Measurements from ENCODE around the gene STYXL2.

STYXL2 gene

DNA sequence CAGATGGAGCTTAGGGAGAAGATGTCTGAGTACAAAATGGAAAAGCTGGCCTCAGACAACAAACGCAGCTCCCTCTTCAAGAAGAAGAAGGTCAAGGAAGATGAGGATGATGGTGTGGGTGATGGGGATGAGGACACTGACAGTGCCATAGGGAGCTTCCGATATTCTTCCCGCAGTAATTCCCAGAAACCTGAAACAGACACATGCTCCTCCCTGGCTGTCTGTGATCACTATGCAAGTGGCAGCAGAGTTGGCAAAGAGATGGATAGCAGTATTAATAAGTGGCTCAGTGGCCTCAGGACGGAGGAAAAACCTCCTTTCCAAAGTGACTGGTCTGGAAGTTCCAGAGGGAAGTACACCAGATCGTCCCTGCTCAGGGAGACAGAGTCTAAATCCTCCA is 33.8 kb downstream of the STYXL2 start:
- H3K36me3 ChIP-seq (ENCODE audit: low read depth): no peaks in the 10 kb centered on the region
- no peaks in the 10 kb centered on the region for H3K9me3 ChIP-seq (ENCODE audit: severe bottlenecking)
- DNase-seq (ENCODE audit: low spot score): no peak
- H3K4me1 ChIP-seq (ENCODE audit: insufficient read depth, poor library complexity, severe bottlenecking): no peaks in the 10 kb centered on the region
- no peak overlapping the region for H3K27ac ChIP-seq (ENCODE audit: poor library complexity, severe bottlenecking)
- H3K4me3 ChIP-seq (ENCODE audit: severe bottlenecking): no peak overlapping the region
- TF ChIP-seq, protein P1, sequence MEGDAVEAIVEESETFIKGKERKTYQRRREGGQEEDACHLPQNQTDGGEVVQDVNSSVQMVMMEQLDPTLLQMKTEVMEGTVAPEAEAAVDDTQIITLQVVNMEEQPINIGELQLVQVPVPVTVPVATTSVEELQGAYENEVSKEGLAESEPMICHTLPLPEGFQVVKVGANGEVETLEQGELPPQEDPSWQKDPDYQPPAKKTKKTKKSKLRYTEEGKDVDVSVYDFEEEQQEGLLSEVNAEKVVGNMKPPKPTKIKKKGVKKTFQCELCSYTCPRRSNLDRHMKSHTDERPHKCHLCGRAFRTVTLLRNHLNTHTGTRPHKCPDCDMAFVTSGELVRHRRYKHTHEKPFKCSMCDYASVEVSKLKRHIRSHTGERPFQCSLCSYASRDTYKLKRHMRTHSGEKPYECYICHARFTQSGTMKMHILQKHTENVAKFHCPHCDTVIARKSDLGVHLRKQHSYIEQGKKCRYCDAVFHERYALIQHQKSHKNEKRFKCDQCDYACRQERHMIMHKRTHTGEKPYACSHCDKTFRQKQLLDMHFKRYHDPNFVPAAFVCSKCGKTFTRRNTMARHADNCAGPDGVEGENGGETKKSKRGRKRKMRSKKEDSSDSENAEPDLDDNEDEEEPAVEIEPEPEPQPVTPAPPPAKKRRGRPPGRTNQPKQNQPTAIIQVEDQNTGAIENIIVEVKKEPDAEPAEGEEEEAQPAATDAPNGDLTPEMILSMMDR (IDR thresholded peaks at IDR 0.05; ENCODE audit: poor library complexity, severe bottlenecking): no peak
- no peak for ATAC-seq (ENCODE audit: low read depth)
- H3K27me3 ChIP-seq (ENCODE audit: insufficient read depth, poor library complexity, severe bottlenecking): no peaks in the 10 kb centered on the region

DNA sequence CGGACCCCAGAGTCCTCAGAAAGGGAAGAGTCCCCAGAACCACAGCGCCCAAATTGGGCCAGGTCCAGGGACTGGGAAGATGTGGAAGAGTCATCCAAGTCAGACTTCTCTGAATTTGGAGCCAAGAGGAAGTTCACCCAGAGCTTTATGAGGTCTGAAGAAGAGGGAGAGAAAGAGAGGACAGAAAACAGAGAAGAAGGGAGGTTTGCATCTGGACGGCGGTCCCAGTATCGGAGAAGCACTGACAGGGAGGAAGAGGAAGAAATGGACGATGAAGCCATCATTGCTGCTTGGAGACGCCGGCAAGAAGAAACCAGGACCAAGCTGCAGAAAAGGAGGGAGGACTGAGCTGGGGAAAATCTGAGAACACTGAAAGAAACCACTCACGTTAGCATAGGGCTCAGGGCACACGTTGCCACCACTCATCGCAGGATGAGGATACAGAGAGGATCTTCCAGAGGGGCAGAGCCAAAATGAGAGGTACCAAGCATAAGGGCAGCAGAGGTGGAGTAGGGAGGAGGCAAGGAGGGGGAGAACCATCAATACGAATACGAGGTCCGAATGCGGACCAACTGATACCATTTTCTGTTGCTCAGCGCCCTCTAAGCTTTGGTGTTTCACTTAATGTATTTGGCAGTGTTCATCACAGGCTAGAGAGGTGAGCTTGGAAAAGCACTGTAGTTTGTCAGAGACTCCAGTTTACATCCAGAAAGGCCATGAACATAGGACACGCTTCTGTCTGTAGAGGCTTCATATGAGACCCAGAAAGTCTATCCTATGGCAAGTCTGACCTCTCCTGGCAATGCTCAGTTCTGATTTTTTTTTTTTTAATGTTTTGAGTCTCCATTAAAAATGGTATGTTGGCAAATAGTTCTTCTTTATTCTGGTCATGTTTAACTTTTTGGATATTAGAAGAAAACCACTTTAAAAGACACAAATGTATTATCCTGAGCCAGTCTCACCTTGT is 34.7 kb downstream of the STYXL2 start:
- Histone ChIP-seq H3K27ac (ENCODE audit: poor library complexity, severe bottlenecking) (no peak overlapping the region), H3K36me3 (ENCODE audit: low read depth) (no peaks in the 10 kb centered on the region), H3K27me3 (ENCODE audit: insufficient read depth, poor library complexity, severe bottlenecking) (no peaks in the 10 kb centered on the region), H3K9me3 (ENCODE audit: severe bottlenecking) (no peaks in the 10 kb centered on the region), H3K4me3 (ENCODE audit: severe bottlenecking) (no peak overlapping the region), H3K4me1 (ENCODE audit: insufficient read depth, poor library complexity, severe bottlenecking) (no peaks in the 10 kb centered on the region)
- TF ChIP-seq, protein P1 (IDR thresholded peaks at IDR 0.05; ENCODE audit: poor library complexity, severe bottlenecking): peak; percentile 26
- DNase-seq (ENCODE audit: low spot score) (no peak), ATAC-seq (ENCODE audit: low read depth) (peak; percentile 36; the same call in 1 of the 3 replicates)

DNA sequence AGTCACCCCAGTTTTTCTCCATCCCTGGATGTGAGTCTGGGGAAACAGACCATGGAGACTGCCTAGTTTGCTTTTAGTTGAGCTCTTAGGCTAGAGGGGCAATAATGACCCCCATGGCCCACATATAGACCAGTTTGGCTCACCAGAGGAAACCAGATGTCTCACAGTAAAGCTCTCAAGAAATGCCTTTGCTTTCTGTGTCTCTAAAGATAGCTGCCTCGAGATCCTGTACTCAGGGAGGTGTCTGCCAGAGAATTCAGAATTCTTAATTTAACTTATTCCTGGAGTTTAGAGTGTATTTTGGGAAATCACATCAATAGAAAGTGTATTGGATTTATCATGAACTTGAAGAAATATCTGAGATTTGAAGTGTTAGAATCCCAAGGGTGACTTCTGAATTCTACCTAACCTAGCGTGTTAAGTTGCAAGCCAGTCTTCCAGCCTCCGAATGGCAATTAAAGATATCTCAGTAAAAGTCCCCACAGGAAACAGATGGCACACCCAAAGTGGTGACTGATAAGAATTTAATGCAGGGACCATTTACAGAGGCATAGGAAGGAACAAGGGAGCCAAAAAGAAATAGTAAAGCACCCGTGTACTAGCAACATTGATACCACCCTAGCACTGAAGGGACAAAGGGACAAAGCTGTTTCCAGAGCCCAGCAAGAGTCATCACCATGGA is 37.1 kb downstream of the STYXL2 start:
- TF ChIP-seq, protein P1 (IDR thresholded peaks at IDR 0.05; ENCODE audit: poor library complexity, severe bottlenecking): no peak
- H3K27ac ChIP-seq (ENCODE audit: poor library complexity, severe bottlenecking): no peak overlapping the region
- no peaks in the 10 kb centered on the region for H3K27me3 ChIP-seq (ENCODE audit: insufficient read depth, poor library complexity, severe bottlenecking)
- H3K9me3 ChIP-seq (ENCODE audit: severe bottlenecking): no peaks in the 10 kb centered on the region
- H3K36me3 ChIP-seq (ENCODE audit: low read depth): no peaks in the 10 kb centered on the region
- H3K4me3 ChIP-seq (ENCODE audit: severe bottlenecking): no peak overlapping the region
- H3K4me1 ChIP-seq (ENCODE audit: insufficient read depth, poor library complexity, severe bottlenecking): peaks cover 1% of the 10 kb centered on the region
- DNase-seq (ENCODE audit: low spot score) (no peak), ATAC-seq (ENCODE audit: low read depth) (no peak)

DNA sequence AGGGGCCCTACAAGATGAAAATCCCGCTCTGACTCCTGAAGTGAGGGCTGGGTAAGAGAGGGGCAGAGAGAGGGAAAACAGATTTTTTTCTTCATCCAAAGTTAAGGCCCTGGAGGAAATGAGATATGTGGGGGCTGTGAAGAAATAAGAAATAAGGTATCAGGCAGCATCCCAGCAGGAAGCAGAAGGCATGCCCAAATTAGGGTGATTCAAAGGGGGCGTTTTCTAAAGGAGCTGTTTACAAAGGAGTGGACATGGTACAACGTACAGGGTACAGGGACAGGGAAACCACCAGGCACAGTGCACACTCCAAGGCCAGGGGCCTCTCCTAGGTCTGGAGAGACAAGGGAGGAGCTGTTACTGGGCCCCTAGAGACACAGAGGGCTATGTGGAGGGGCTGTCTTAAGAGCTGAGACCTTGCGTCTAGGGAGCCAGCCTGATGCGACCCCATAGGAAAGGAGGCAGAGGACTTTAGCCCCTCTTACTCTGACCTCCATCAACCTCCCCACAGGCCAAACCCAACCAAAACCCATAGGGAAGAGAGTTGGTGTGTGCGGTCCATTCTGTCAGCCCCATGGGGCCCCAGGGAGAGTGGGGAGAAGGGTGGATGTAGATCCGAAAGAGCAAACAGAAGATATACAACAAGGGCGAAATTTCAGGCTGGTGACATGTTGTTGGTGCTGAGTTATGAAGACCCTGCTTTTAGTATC is 38.6 kb downstream of the STYXL2 start:
- H3K27ac ChIP-seq (ENCODE audit: poor library complexity, severe bottlenecking): no peak overlapping the region
- TF ChIP-seq, protein P1 (IDR thresholded peaks at IDR 0.05; ENCODE audit: poor library complexity, severe bottlenecking): no peak
- no peak overlapping the region for H3K4me3 ChIP-seq (ENCODE audit: severe bottlenecking)
- DNase-seq (ENCODE audit: low spot score): no peak
- no peaks in the 10 kb centered on the region for H3K27me3 ChIP-seq (ENCODE audit: insufficient read depth, poor library complexity, severe bottlenecking)
- H3K4me1 ChIP-seq (ENCODE audit: insufficient read depth, poor library complexity, severe bottlenecking): peaks cover 6% of the 10 kb centered on the region
- H3K36me3 ChIP-seq (ENCODE audit: low read depth): no peaks in the 10 kb centered on the region
- no peaks in the 10 kb centered on the region for H3K9me3 ChIP-seq (ENCODE audit: severe bottlenecking)
- ATAC-seq (ENCODE audit: low read depth): no peak
